Measurements from ENCODE around the gene ZBTB7C. TPM values are rescaled to one million over a fixed set of nuclear protein-coding genes. Genes with fewer than 3 reads are reported as not detected.
A peak's percentile ranks its signal among the peaks of the same experiment; 100 is the strongest.

The ZBTB7C gene
- polyA plus RNA-seq, 1 donor, result 12.8 TPM

DNA sequence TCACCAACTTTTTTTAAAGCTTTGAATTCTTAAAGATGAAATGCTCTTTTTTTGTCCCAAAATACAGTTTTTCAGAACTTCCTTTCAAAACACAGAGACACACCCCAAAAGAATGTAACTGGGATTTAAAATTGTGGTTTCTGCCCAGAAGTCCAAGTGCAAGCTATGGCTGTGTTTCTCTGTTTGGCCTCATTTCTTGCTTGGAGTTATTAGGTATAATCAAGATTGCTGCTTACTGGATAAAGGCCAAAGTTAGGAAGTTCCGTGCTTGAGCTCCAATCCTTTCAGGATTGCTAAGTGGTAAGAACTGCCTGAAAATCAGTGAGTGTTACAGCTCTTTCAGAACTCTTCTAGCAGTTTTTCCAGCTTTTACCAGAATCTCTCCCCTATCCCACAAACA, 16.9 kb downstream of the ZBTB7C start:
- no peak for DNase-seq

DNA sequence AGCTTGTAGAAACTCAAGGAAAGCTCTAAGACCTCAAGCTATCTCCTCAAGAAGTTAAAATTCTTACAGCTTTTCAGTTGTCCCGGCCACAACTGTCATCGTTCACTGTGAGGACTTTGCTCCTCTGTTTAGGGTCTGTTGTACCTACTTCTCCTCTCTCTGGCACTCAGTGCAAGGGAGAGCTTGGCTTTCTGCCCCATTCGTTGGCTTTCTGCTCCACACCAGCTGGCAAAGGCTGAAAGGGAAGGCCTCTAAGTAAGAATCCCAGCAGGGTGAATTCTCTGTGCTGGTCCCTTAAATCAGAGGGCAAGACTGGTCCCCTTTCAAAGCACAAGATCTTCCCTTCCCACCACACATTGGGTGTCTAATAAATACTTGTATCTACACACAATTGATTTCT, 17.3 kb downstream of the ZBTB7C start:
- DNase-seq, result no peak

DNA sequence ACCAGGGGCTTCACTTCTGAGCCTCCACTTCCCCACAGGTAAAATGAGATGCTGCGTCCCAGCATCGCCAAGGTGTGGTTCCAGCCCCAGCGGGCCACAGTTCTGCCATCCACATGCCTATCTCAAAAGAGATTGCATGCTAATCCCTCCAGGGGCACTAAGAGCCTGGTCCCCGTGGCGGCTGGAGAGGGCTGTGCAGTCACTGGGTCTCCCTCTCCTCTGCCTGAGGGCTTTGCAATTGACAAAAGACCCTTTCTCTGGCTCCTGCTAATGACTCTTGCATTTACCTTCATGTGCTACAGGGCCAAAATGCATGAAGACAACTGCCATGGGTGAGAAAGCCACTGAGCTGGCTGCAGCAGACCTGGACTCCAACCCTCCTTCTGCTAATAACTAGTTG, 18.5 kb downstream of the ZBTB7C start:
- DNase-seq, result no peak

DNA sequence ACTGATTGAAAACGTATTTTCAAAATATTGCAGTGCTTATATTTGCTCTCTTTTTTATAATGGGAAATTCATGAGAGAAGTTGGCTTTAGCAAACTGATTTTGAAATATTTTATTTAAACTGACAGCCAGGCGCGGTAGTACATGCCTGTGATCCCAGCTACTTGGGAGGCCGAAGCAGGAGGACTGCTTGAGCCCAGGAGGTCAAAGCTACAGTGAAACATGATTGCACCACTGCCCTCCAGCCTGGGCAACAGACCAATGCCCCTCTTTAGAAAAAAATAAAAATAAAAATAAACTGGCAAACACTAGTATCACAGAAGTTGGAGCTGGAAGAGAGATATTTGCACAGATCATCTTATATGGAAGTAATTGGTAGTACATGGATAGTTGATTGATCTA, 20.7 kb downstream of the ZBTB7C start:
- DNase-seq, result no peak

DNA sequence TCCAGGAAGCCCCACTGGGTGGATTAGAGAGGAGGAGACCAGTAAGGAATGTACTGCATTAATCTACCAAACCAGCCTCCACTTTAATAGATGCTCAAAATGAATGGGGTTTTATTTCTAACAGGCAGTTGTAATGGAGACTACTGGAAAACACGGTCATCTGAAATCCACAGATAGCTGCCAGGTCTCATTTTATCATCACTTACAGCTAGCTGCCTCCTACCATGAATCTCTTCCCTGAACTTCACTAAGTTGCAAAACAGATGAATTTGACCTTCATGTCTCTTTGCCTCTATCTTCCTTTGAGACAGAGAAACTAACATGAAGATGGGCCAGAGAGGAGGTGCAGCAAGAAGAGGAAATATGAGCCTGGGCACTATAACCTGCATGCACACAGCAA, 21.9 kb downstream of the ZBTB7C start:
- DNase-seq, result no peak

DNA sequence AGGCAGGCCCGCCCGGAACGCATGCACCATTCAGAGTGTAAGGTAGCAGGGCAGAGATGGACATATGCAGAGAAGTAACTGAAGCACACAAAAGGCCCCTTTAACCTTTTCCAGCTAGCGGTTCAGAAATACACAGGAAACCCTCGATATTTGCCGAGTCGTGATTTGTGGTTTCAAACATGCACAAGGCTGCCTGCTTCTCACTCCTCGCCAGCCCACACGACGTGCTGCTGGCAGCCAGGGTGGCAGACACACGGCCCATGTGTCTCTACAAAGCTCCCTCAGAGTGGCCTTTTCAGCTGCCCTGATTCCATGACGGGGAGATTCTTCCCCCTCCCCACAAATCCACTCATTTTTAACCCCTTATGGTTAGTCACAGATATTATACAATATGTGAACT, 23.6 kb downstream of the ZBTB7C start:
- DNase-seq, result no peak

DNA sequence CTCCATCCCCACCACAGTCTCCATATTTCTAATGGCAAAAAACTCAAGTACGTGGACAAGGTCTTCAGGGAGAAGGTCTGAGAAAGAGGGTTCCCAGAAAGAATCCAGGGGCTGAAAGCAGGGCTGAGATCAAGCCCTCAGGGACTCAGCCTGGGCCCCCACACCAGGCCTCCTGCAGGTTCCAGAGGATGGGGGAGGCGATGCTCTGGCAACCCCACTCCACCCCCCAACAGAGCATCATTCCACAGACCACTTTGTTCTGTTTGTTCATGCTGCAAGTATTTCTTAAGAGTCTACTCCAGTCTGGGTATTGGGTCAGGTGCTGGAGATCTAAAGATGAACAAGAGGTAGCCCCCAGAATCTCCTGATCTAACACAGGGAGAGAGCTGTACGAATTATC, 32.2 kb downstream of the ZBTB7C start:
- no peak for DNase-seq

DNA sequence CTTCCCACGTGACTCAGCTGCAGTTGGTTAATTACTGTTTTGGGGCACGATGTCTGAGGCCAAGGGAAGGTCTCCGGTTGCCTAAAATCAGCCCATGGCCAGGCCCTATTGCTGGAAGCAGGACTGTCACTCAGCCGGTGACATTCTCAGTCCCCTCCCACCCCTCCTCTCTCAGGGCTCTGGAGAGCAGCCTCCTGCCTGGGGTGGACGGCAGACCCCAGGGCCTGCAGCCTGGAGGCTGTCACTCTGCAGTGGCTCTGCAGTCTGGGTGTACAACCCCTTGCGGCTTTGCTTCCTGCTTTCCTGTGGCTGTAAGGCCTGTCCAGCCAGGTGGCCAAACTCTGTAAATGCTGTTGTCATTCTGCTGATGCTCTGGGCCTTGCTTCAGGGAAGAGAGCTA, 32.8 kb downstream of the ZBTB7C start:
- no peak for DNase-seq

DNA sequence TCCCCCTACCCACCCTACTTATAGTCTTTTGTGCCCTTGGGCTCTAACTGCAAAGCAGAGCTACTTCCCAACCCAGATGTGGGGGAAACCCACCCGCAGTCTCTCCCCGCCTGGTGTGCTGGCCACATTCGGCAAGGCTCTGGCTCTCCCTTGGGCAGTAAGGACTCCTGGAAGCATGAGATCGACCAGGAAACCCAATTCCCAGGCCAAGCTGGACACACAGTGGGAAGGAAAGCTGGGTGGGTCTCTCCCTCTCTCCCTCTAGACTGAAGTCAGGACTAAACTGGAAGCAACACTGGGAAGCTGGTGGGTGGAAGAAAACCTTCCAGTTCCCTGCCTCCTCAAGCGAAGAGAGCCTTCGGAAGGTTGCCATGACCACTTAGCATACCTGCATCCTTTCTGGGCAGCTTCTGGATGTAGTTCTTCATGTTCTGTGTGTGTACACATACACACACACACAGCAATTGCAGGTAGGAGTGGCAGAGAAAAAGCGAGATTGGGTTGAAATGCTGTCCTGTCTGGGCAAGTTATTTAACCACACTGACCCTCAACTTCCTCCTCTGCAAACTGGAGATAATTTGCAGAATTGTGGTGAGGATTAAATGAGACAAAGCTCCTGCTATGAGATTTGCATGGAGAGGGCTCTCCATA, 33.9 kb downstream of the ZBTB7C start:
- DNase-seq, result no peak

DNA sequence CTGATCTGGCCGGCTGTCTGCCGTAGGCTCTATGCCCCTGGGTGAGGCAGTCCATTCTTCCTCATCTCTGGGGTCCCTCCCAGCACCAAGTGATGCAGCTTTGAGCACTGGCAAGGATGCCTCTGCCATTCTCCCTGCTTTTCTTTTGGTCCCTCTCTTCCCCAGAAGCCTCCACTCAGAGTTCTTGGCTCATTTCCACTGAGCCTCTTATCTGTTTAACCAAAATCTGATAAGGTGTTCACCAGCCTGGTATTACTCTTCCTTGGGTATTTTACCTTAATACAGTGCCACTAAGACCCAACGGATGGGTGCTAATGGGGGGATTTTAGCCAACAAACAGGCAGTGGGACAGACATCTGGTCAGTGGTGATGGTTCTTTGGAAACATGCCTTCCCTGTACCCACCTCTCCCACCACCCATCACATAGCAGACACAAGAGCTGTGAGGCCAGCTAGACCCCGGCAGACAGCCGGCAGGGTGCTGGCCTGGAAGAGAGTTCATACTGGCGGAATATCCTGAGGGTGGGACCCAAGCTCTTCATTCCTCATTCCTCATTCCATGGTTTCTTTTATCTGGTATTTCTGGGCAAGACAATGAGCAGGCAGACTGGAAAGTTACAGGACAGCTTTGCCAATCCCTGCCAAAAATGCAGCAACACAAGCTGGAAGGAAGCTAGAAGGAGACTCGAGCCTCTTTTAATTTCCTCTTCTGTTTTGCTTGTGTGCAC, 34.6 kb downstream of the ZBTB7C start:
- DNase-seq, result no peak

DNA sequence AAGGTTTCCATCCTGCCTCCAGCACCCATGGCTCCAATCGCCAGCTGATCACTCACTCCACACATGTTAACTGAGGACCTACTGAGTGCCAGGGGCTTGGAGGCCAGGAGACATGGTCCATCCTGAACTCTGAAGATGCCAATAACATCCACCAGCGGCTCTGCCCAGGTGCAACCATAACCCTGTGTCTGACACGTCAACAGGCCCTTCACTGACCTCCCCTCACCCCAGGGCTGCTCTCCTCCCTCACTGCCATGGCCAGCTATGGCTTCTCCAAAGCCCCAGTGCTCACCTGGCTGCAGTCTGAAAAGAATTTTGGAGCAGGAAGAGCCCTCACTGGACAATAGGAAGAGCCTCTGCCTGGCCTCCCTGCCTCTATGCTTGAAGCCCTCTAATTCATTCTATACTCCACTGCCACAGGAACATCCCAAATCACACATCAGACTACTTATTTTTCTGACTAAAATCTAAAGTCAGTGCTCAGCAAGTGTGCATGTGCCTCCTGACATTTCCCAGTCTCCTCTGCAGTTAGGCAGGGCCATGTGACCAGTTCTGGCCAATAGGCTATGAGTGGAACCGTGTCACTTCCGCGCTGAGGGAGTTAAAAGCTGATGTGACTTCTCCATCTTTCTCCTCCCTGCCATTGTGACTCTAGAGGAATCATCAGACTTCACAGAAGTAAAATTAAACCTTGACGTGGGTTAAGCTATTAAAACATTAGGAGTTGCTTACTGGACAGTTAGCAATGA, 37.2 kb downstream of the ZBTB7C start:
- no peak for DNase-seq

DNA sequence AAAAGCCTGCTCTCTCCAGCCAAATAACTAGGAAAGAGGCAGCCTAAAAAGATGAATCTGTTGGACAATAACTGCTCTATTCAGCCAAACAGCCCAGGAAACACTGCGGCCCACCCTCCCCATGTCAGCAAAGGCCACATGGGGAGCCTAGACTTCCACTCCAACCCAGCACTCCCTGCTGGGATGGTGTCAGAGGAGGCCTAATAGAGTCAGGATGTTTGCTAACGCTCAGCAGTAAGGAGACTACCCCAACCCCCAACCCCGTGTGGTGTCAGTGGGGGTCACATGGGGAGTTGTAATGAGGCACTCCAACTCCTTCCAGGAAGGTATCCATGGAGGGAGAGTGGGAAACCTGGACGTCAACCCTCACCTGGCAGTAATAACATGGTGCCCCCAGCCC, 41.6 kb downstream of the ZBTB7C start:
- no peak for DNase-seq

DNA sequence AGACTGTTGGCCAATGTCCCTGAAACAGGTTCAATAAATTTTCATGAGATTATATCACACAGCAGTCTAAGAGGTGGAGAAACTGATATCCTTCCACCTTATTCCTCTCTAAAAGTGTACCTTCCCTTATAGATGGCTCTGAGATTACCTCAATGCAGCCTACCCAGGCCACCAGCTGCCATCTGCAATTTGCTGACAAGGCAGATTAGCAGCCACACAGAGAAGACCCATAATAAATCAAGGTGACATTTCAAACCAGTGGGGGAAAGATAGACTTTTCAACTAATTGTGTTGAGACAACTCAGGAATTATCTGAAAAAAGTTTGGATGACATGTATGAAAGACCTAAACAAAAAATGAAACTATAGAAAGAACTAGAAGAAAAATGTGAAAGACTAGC, 43.2 kb downstream of the ZBTB7C start:
- no peak for DNase-seq

DNA sequence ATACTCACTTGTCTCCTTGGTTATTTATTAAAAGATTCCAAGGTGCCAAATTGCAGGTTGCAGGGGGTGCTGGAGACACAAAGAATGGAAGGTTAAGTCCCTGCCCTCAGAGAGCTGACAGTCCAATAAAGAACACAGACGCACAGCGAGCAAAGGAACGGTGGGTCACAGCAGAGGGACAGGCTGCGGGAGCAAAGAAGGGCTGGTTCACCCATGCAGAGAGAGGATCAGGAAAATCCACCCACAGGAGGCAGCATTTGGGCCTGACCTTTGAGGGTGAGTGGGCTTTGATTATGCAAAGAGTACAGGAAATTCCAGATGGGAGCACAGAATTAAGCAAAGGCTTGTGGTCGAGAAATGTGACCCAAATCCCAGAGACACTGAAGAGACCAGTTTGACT, 45.0 kb downstream of the ZBTB7C start:
- no peak for DNase-seq

DNA sequence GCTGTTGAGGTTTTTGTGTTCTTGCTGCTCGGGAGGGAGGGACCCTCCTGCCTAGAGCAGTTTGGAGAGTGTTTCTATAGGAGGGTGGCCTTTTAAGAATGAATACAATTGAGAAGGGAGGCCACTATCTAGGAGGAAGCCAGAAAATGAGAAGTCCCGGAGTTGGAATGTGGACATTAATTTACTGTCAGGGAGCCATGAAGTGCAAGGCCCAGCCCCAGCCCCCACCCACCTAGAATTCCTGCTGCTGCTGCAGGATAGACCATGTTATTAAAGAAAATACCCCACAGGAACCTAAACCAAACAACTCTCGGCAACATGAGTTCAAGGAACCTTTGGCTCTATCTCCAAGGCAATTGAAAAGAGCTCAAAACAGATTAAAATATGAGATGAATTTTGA, 46.0 kb downstream of the ZBTB7C start:
- no peak for DNase-seq

DNA sequence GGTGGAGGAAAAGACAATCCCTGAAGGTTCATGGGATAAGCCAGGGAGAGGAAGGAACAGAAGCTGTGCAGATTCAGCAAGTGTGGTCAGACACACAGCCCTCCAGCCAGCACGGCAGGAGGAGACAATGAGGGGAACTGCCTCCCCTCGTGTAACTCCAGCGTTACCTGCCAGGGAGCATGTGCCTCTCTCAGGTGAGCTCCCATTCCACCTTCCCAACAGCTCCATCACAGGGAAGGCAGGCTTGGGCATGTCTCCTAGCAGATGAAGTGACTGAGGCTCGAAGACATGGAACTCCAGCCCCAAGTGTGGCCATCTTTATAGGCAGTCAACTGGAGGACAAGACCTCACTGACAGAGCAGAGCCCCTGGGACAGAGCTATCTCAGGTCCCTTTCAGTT, 47.4 kb downstream of the ZBTB7C start:
- DNase-seq, result no peak

DNA sequence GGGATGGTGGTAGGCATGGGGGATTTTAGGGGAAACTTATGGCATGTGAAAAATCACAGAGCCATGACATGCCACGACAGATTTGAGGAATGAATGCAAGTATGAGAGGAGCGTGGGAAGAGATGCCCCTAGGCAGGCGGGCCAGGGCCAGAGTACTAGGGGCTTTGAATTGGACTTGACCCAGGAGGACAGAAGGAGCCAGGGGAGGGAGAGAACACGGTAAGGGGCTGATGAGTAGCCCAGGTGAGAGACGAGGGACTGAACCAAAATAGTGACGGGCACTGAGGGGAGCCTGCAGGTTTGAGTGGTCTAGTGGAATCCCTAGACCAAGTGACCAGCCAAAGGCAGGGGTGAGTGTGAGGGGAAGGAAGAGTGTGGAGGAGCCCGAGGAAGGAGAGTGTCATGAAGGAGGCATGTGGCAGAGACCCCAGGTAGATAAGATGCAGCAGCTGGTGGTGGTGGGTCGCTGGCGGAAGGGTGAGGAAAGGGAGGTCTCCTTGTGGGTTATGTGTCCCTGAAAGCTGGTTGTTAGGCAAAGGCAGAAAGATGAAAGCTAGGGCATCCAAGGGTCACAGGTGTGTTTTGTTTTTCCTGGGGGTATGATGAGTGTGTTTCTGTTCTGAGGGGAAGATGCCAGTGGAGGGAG, 48.7 kb downstream of the ZBTB7C start:
- DNase-seq, result no peak

DNA sequence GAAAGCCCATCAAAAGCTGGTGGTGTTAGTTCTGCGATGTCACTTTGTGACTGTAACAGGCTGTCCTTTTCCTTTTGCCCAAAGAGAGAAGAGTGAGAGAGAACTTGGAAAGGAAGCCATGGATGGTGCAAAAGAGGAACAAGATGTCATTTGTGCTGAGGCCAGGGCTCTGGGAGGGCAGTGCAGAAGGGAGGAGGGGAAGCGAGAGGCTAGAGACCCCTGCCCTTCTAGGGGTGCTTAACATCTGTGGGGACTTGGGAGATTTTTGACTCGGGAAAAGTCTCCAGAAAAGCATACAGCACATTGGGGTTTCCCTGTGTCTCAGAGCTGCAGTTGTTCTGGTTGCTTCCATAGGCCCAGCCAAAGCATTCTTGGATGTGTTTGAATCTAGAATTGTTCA, 49.6 kb downstream of the ZBTB7C start:
- DNase-seq, result no peak

DNA sequence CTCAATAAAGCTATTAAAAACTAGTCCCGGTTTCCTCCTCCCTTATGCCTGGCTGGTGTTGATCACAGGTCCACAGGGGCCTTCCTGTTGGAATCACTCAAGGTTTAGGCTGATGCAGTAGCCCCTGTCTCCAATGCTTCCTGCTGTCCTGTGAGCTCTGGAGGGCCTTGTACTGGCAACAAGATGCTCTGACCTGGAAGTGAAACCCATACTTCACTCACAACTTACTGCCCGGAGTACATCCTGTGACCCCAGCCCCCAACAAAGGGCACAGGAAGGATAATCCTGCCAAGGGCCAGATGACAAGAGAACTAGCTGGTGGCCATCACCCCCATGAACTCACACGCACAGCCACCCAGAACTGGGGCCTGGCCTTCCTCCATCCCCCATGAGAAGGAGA, 50.3 kb downstream of the ZBTB7C start:
- no peak for DNase-seq

DNA sequence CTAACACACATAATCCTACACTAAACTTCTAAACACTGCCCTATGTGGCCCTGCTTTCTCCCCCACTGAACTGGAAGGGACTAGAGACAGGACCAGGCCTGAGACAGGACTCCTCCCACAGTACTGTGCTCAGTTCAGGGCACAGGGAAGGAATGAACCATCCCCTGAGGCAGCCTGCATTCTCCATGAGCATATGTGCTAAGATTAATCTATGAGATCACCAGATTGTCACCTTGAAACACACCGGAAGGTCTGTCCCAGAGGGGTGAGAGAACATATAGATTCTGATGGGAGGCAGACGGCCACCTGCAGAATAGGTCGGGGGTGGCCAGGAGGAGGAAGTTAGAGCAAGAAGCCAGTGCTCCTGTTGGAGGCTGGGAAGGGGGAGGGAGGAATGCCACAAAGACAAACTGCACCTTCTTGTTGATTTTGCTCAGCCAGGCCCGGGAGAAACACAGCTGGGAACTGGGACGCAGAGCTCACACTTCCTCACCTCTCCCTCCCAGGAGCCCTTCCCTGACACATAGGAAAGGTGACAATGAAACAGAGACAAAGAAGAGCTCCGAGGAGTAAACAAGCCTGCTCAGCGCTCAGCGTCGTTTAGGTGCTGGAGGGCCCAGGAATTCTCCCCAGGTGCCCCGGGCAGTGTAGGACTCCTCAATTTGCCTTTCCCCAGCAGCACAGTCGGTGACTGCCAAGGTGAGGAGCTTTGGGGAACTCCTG, 52.1 kb downstream of the ZBTB7C start:
- DNase-seq, result peak; percentile 38

DNA sequence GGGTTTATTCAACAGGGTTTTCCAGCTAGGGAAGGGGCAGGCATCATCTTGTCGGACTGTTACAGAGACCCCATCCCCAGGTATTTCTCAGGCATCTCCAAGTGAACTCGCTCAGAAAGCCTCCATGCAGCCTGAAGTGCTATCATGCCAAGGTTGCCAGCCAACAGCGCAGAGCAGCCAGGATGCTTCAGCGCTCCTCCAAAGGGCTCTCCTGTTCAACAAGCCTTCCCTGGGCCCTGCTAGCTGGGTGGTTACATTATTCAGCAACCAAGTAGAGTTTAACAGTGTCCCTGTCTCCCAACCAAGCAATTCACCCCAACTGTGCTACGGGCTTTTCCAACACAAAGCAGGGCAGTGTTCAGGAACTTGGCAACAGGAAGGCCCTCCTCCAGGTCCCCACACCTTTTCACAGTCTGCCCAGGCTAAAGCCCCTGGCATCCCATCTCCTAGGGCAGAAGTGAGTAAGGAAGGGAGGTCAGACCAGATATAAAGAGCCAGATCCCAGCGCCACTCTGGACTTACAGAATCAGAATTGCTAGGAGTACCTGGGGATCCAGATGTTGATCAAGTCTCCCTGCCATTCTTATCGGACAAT, 52.9 kb downstream of the ZBTB7C start:
- DNase-seq, result no peak
